ENCODE measurements around the gene ALDH18A1. TPM values are rescaled to one million over a fixed set of nuclear protein-coding genes. Genes with fewer than 3 reads are reported as not detected.

ALDH18A1 gene
- total and polyA plus RNA-seq, 3 donors from 2014 or later, result 25.0 to 32.5 (median 29.8) TPM

GRCh38 chr10:95661818-95662217, 5.3 kb upstream of the ALDH18A1 start:
- intact Hi-C loops (cut with DNase I; ENCODE audit: low total_unique reads), result no loop called here
- Histone ChIP-seq H3K36me3 (ENCODE audit: low read depth, missing control alignments) (no peaks in the 10 kb centered on the region), H3K27me3 (no peaks in the 10 kb centered on the region), H3K4me1 (no peaks in the 10 kb centered on the region), H3K27ac (no peak overlapping the region), H3K9me3 (no peaks in the 10 kb centered on the region), H3K4me3 (no peak overlapping the region)
- 92 to 96% methylated on average over 1 of the region's 1 CpG for WGBS, 2 donors
- DNase-seq, result no peak
- no peak for TF ChIP-seq POLR2A (IDR thresholded peaks at IDR 0.05)

- H3K9me3 ChIP-seq, result no peaks in the 10 kb centered on the region
- H3K27ac ChIP-seq, result no peak overlapping the region
- no peaks in the 10 kb centered on the region for H3K27me3 ChIP-seq
- TF ChIP-seq, protein P1, sequence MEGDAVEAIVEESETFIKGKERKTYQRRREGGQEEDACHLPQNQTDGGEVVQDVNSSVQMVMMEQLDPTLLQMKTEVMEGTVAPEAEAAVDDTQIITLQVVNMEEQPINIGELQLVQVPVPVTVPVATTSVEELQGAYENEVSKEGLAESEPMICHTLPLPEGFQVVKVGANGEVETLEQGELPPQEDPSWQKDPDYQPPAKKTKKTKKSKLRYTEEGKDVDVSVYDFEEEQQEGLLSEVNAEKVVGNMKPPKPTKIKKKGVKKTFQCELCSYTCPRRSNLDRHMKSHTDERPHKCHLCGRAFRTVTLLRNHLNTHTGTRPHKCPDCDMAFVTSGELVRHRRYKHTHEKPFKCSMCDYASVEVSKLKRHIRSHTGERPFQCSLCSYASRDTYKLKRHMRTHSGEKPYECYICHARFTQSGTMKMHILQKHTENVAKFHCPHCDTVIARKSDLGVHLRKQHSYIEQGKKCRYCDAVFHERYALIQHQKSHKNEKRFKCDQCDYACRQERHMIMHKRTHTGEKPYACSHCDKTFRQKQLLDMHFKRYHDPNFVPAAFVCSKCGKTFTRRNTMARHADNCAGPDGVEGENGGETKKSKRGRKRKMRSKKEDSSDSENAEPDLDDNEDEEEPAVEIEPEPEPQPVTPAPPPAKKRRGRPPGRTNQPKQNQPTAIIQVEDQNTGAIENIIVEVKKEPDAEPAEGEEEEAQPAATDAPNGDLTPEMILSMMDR (IDR thresholded peaks at IDR 0.05), result no peak
- TF ChIP-seq POLR2A (IDR thresholded peaks at IDR 0.05), result no peak
- intact Hi-C loops (cut with DNase I; ENCODE audit: low total_unique reads), result no loop called here
- no peaks in the 10 kb centered on the region for H3K36me3 ChIP-seq (ENCODE audit: low read depth, missing control alignments)
- H3K4me3 ChIP-seq, result no peak overlapping the region
- DNase-seq, result no peak
- peaks cover 2% of the 10 kb centered on the region for H3K4me1 ChIP-seq
Observed at GRCh38 chr10:95660283-95660682, 3.8 kb upstream of the ALDH18A1 start.

DNA sequence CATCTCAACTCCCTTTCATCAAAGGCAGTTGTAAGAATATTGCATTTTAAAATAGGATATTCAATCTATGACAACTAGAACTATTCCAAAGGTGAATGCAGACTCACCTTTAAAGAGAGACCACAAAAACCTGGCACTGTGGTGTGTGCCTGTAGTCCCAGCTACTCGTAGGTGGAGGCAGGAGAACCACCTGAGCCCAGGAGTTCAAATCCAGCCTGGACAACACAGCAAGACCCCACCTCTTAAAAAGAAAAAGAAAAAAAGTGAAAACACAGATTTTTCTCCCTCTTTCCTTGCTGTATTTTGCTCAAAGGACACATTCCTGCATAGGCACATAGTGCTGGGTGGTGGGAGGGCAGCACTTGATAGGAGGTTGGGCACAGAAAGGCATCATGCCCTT, 739 bp upstream of the ALDH18A1 start:
- intact Hi-C loops (cut with DNase I; ENCODE audit: low total_unique reads), result no loop called here
- TF ChIP-seq, protein P1 (IDR thresholded peaks at IDR 0.05), result no peak
- TF ChIP-seq POLR2A (IDR thresholded peaks at IDR 0.05), result no peak
- Histone ChIP-seq H3K9me3 (no peaks in the 10 kb centered on the region), H3K27me3 (no peaks in the 10 kb centered on the region), H3K27ac (no peak overlapping the region), H3K4me3 (peak overlapping the region in 1 of 2 donors; percentile 77), H3K36me3 (ENCODE audit: low read depth, missing control alignments) (no peaks in the 10 kb centered on the region), H3K4me1 (peaks cover 4% of the 10 kb centered on the region)
- 38 to 43% methylated on average over 1 of the region's 1 CpG for WGBS, 2 donors
- no peak for DNase-seq

- intact Hi-C loops (cut with DNase I; ENCODE audit: low total_unique reads), result no loop called here
- Histone ChIP-seq H3K27me3 (no peaks in the 10 kb centered on the region), H3K4me1 (peaks cover 4% of the 10 kb centered on the region), H3K36me3 (ENCODE audit: low read depth, missing control alignments) (no peaks in the 10 kb centered on the region), H3K9me3 (no peaks in the 10 kb centered on the region), H3K27ac (peak overlapping the region; percentile 42 to 58), H3K4me3 (peak overlapping the region; percentile 77 to 84)
- no peak for DNase-seq
- TF ChIP-seq POLR2A (IDR thresholded peaks at IDR 0.05), result no peak
- TF ChIP-seq, protein P1 (IDR thresholded peaks at IDR 0.05), result no peak
- 8 to 16% methylated on average over 10 to 23 of the region's 23 CpGs for WGBS, 2 donors
Observed at GRCh38 chr10:95655571-95656290, 780 bp downstream of the ALDH18A1 start.

DNA sequence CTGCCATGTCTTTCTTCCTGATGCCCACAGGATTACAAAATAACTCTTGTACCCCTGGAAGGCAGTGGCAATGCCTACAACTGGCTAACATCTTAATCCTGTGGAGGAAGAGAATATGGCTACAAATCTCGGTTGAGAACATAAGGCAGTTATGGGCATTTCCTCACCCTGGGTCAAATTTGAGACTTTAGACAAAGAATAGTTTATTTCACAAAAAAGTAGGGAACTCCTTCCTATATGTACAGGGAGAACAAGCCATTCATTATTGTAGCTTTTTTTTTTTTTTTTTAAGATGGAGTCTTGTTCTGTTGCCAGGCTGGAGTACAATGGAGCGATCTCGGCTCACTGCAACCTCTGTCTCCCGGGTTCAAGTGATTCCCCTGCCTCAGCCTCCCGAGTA, 2.6 kb downstream of the ALDH18A1 start:
- WGBS, 2 donors, result 95 to 96% methylated on average over 5 of the region's 5 CpGs

More for the DNA sequence above, 2.6 kb downstream of the ALDH18A1 start:
- Histone ChIP-seq H3K4me1 (peaks cover 4% of the 10 kb centered on the region), H3K27me3 (no peaks in the 10 kb centered on the region), H3K27ac (no peak overlapping the region), H3K36me3 (ENCODE audit: low read depth, missing control alignments) (no peaks in the 10 kb centered on the region), H3K4me3 (no peak overlapping the region), H3K9me3 (no peaks in the 10 kb centered on the region)
- DNase-seq, result no peak
- intact Hi-C loops (cut with DNase I; ENCODE audit: low total_unique reads), result no loop called here
- TF ChIP-seq, protein P1 (IDR thresholded peaks at IDR 0.05), result no peak
- no peak for TF ChIP-seq POLR2A (IDR thresholded peaks at IDR 0.05)
